Measurements from ENCODE around the gene NDST4. TPM values are rescaled to one million over a fixed set of nuclear protein-coding genes. Genes with fewer than 3 reads are reported as not detected.

NDST4 gene
- total and polyA plus RNA-seq, 12 donors, result 0.07 to 0.61 TPM; not detected in 10

DNA sequence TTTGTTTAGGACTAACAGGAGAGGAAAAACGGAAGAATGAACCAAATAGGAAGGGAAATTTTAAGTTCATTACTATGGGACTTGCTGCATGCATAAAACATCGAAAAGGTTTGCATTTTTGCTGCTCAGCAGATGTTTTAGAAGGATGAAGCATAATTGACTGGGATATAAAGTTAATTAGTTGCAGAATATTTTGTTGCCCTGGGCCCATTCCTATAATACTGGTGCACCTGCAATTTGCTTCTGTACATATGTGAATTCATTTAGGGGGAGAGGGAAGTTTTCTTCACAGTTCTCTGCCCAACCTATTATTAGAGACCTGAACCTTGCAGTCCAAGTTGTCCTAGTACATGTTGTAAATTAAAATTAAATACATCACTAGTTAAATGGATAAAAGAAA is 282.8 kb downstream of the NDST4 start:
- H3K9me3 ChIP-seq (replicated peaks in 1 of 3), result no peaks in the 10 kb centered on the region
- H3K36me3 ChIP-seq (replicated peaks in 1 of 2), result no peaks in the 10 kb centered on the region
- H3K4me3 ChIP-seq, result no peak overlapping the region
- 72 to 79% (median 74%) methylated on average over 2 of the region's 2 CpGs for WGBS, 4 donors
- no peaks in the 10 kb centered on the region for H3K27me3 ChIP-seq
- DNase-seq, result no peak
- no peak overlapping the region for H3K27ac ChIP-seq
- intact Hi-C loops (cut with DNase I), result no loop called here
- TF ChIP-seq, protein P1, sequence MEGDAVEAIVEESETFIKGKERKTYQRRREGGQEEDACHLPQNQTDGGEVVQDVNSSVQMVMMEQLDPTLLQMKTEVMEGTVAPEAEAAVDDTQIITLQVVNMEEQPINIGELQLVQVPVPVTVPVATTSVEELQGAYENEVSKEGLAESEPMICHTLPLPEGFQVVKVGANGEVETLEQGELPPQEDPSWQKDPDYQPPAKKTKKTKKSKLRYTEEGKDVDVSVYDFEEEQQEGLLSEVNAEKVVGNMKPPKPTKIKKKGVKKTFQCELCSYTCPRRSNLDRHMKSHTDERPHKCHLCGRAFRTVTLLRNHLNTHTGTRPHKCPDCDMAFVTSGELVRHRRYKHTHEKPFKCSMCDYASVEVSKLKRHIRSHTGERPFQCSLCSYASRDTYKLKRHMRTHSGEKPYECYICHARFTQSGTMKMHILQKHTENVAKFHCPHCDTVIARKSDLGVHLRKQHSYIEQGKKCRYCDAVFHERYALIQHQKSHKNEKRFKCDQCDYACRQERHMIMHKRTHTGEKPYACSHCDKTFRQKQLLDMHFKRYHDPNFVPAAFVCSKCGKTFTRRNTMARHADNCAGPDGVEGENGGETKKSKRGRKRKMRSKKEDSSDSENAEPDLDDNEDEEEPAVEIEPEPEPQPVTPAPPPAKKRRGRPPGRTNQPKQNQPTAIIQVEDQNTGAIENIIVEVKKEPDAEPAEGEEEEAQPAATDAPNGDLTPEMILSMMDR (IDR thresholded peaks at IDR 0.05), result no peak
- no peak for TF ChIP-seq POLR2A (IDR thresholded peaks at IDR 0.05)
- no peaks in the 10 kb centered on the region for H3K4me1 ChIP-seq (replicated peaks in 1 of 2)

DNA sequence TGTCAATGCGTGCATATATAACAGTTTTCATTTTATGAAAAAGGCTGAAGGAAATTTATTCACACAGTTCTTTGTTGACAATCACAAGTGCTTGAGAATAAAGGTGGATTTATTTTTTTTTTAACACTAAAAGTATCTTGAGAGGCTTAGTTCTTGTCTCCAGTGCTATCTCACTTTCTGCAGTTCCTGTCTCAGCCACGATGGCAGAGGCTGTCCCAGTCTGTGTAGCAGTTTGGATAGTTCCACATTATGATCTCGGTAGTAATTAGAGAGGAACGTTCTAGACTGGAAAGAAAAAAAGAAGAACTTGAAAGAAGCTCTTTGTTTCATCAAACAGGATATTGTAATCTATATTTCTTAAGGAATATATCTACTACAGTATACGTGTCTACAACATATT is 285.8 kb downstream of the NDST4 start:
- Histone ChIP-seq H3K4me3 (no peak overlapping the region), H3K9me3 (replicated peaks in 1 of 3) (no peaks in the 10 kb centered on the region), H3K27ac (no peak overlapping the region), H3K36me3 (replicated peaks in 1 of 2) (no peaks in the 10 kb centered on the region), H3K4me1 (replicated peaks in 1 of 2) (no peaks in the 10 kb centered on the region), H3K27me3 (no peaks in the 10 kb centered on the region)
- 56 to 62% (median 57%) methylated on average over 5 of the region's 5 CpGs for WGBS, 4 donors
- TF ChIP-seq, protein P1 (IDR thresholded peaks at IDR 0.05), result no peak
- TF ChIP-seq POLR2A (IDR thresholded peaks at IDR 0.05), result no peak
- intact Hi-C loops (cut with DNase I), result no loop called here
- DNase-seq, result no peak

DNA sequence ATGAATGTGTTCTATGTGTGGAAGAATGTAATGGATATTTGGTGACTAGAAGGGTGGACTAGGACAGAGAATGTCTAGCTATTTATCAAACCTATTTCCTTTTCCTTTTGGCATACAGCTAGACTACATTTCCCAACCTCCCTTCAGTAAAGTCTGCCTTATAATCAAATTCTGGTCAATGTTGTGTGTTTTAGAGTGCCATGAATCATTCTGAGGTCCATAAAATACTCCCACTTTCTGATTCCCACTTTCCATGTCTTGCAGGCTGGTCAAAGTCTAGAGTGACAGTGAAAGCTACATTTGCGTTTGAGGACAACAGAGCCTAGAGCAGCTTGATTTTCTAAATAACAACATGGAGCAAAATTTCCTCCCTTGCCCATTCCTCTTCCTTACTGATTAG is 297.7 kb downstream of the NDST4 start:
- intact Hi-C loops (cut with DNase I), result no loop called here
- H3K4me1 ChIP-seq (replicated peaks in 1 of 2), result no peaks in the 10 kb centered on the region
- WGBS, 4 donors, result 76 to 87% (median 85%) methylated on average over 1 of the region's 1 CpG
- TF ChIP-seq, protein P1 (IDR thresholded peaks at IDR 0.05), result no peak
- no peak for TF ChIP-seq POLR2A (IDR thresholded peaks at IDR 0.05)
- no peaks in the 10 kb centered on the region for H3K27me3 ChIP-seq
- DNase-seq, result no peak
- no peak overlapping the region for H3K4me3 ChIP-seq
- H3K36me3 ChIP-seq (replicated peaks in 1 of 2), result no peaks in the 10 kb centered on the region
- H3K9me3 ChIP-seq (replicated peaks in 1 of 3), result no peaks in the 10 kb centered on the region
- H3K27ac ChIP-seq, result no peak overlapping the region

DNA sequence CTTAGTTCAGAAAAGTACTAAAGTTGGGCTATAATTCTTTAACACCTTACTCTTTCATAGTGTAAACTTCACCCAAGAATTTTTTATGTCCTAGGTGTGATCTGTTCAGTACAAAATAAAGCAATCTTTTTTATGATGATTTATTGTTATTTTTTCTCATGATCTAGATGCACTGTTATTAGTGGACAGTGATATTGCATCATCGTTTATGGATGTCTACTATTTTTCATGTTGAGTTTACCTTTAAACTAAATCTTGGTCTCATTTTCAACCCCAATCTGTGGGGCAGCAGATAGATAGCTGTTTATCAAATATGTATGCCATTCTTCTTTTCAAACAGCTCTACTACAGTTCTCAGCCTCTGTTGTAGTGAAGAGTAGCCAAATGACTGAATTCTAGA is 299.5 kb downstream of the NDST4 start:
- DNase-seq, result no peak
- Histone ChIP-seq H3K27ac (no peak overlapping the region), H3K27me3 (no peaks in the 10 kb centered on the region), H3K4me3 (no peak overlapping the region), H3K4me1 (replicated peaks in 1 of 2) (no peaks in the 10 kb centered on the region), H3K9me3 (replicated peaks in 1 of 3) (no peaks in the 10 kb centered on the region), H3K36me3 (replicated peaks in 1 of 2) (no peaks in the 10 kb centered on the region)
- intact Hi-C loops (cut with DNase I), result no loop called here
- 57 to 73% (median 64%) methylated on average over 1 of the region's 1 CpG for WGBS, 4 donors
- no peak for TF ChIP-seq POLR2A (IDR thresholded peaks at IDR 0.05)
- TF ChIP-seq, protein P1 (IDR thresholded peaks at IDR 0.05), result no peak
